ENCODE results near the gene FBXO24. TPM values are rescaled to one million over a fixed set of nuclear protein-coding genes. Genes with fewer than 3 reads are reported as not detected.
"Not testable (repeated sequence)": the region's sequence is repeated elsewhere in the genome, so short reads cannot be mapped to it uniquely, and the experiment has no call there.

The FBXO24 gene
- total and polyA plus RNA-seq, 9 donors, result 0.33 to 2.2 (median 0.63) TPM

DNA sequence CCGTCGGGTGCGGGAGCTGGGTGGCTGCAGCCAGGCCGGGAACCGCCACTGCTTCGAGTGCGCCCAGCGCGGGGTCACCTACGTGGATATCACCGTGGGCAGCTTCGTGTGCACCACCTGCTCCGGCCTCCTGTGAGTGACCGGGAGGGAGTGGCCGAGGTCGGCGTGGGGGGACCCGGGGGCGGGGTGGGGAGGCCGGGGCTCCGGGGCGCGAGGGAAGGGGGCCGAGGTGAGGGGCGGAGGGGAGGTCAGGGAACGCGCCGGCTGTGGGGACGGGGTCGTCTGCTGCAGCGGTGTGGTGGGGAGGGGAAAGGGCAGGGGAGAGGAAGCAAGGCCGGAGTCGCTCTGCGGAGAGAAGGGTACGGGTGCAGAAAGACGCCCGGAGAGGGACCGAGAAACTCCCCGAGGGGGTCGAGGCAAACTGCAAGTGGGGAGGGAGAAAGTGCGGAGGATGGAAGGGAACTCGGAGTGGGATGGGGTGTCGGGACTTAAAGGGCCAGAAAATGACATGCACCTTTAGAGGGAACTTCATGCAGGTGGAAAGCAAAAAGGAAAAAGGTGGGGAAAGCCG is 46.6 kb upstream of the FBXO24 start:
- DNase-seq, result no peak
- no peak for TF ChIP-seq EP300 (IDR thresholded peaks at IDR 0.05)
- TF ChIP-seq POLR2A (IDR thresholded peaks at IDR 0.05), result no peak
- TF ChIP-seq, protein P1, sequence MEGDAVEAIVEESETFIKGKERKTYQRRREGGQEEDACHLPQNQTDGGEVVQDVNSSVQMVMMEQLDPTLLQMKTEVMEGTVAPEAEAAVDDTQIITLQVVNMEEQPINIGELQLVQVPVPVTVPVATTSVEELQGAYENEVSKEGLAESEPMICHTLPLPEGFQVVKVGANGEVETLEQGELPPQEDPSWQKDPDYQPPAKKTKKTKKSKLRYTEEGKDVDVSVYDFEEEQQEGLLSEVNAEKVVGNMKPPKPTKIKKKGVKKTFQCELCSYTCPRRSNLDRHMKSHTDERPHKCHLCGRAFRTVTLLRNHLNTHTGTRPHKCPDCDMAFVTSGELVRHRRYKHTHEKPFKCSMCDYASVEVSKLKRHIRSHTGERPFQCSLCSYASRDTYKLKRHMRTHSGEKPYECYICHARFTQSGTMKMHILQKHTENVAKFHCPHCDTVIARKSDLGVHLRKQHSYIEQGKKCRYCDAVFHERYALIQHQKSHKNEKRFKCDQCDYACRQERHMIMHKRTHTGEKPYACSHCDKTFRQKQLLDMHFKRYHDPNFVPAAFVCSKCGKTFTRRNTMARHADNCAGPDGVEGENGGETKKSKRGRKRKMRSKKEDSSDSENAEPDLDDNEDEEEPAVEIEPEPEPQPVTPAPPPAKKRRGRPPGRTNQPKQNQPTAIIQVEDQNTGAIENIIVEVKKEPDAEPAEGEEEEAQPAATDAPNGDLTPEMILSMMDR (IDR thresholded peaks at IDR 0.05), result no peak
- H3K36me3 ChIP-seq, result no peaks in the 10 kb centered on the region
- intact Hi-C loops (cut with DNase I), result loop anchor here in 1 of 4 donors (5.0 kb wide), 1 partner anchor 133 kb away; the partner anchor contains the start of gene GNB2
- H3K4me1 ChIP-seq (ENCODE audit: insufficient read depth), result peaks cover 13% of the 10 kb centered on the region
- WGBS, 3 donors, result 0 to 1% (median 1%) methylated on average over 37 to 44 of the region's 44 CpGs
- H3K9me3 ChIP-seq, result no peaks in the 10 kb centered on the region
- H3K4me3 ChIP-seq, result peak overlapping the region; percentile 88
- no peaks in the 10 kb centered on the region for H3K27me3 ChIP-seq
- H3K27ac ChIP-seq, result peak overlapping the region; percentile 41 to 42

DNA sequence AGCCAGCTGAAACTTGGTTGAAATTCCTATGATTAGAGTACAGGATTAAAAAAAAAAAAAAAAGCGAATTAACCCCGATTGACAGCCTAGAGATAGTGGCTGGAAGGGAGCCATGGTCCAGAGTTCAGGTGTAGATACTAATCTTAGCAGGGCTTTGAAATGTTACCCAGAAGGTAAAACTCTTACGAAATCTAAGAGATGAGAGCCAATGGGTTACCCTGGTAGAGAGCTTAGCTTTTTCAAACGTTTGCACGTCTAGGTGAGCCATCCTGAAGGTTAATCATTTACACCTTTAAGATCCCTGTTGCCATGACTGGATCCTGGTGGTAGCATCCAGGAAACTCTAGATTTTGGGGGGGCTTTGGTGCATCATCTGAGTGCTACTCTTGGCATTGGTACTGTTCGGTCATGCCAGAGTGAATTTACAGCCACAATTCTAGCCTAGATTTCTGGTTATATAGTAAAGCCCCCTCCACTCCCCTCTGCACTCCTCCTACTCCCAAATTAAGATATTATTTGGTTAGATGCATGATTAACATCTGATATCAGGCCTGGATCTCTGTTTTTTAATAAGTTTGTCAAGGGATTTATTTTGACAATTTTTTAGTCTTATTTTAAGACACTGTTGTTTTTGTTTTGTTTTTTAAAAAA is 45.9 kb upstream of the FBXO24 start:
- no peak for DNase-seq
- H3K36me3 ChIP-seq, result no peaks in the 10 kb centered on the region
- H3K27me3 ChIP-seq, result no peaks in the 10 kb centered on the region
- H3K4me1 ChIP-seq (ENCODE audit: insufficient read depth), result peaks cover 19% of the 10 kb centered on the region
- H3K27ac ChIP-seq, result no peak overlapping the region
- 36 to 38% (median 38%) methylated on average over 6 of the region's 6 CpGs for WGBS, 3 donors
- H3K4me3 ChIP-seq, result peak overlapping the region; percentile 88
- intact Hi-C loops (cut with DNase I), result no loop called here
- TF ChIP-seq POLR2A (IDR thresholded peaks at IDR 0.05), result no peak
- TF ChIP-seq, protein P1 (IDR thresholded peaks at IDR 0.05), result no peak
- TF ChIP-seq EP300 (IDR thresholded peaks at IDR 0.05), result no peak
- no peaks in the 10 kb centered on the region for H3K9me3 ChIP-seq

- H3K27me3 ChIP-seq; H3K27ac ChIP-seq; H3K36me3 ChIP-seq; H3K9me3 ChIP-seq; H3K4me3 ChIP-seq; DNase-seq; intact Hi-C loops (cut with DNase I): not testable (repeated sequence)
- WGBS, 3 donors, result 85 to 88% (median 87%) methylated on average over 7 of the region's 7 CpGs
- H3K4me1 ChIP-seq (ENCODE audit: insufficient read depth), result peaks cover 25% of the 10 kb centered on the region
These were observed 44.8 kb upstream of the FBXO24 start for GRCh38 chr7:100541309-100541708.

DNA sequence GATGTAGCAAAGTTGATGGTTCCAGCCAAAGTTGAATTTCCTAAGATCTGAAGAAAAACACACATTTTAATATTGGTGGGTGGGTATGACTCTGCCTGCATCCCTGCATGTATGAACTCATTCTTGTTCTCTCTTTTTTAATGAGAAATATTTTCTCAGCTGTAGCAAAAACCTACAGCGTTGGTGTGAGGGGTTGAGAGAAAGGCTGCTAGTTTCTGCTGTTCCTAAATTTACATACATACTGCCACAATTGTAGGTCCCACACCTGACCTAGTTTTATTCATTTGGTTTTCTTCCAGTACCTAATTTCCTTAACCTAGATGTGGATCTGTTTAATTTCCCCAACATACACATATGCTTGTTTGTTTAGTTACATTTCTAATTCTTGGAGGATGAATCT is 42.5 kb upstream of the FBXO24 start:
- intact Hi-C loops (cut with DNase I), result no loop called here

More for the DNA sequence above, 42.5 kb upstream of the FBXO24 start:
- Histone ChIP-seq H3K4me1 (ENCODE audit: insufficient read depth) (peaks cover 47% of the 10 kb centered on the region), H3K36me3 (no peaks in the 10 kb centered on the region), H3K27ac (peak overlapping the region in 1 of 2 donors; percentile 86), H3K27me3 (no peaks in the 10 kb centered on the region), H3K4me3 (no peak overlapping the region), H3K9me3 (no peaks in the 10 kb centered on the region)
- 56 to 73% (median 61%) methylated on average over 1 of the region's 1 CpG for WGBS, 3 donors
- DNase-seq, result no peak
- TF ChIP-seq EP300 (IDR thresholded peaks at IDR 0.05) (no peak), POLR2A (IDR thresholded peaks at IDR 0.05) (no peak)
- TF ChIP-seq, protein P1 (IDR thresholded peaks at IDR 0.05), result no peak
